Measurements from ENCODE around the gene GOLGA7B. TPM values are rescaled to one million over a fixed set of nuclear protein-coding genes. Genes with fewer than 3 reads are reported as not detected.

The GOLGA7B gene
- total and polyA plus RNA-seq, 2 donors (not counting 3 experiments of a cell fraction or from before 2014, with no cell fraction given) = 0.03 TPM; not detected in 1

GRCh38 chr10:97801422-97801821 lies 48.2 kb upstream of the GOLGA7B start:
- peaks cover 0 to 3% of the 10 kb centered on the region in 2 experiments for H3K27me3 ChIP-seq (ENCODE audit: control insufficient read depth in 2 of 2, insufficient read depth in 2 of 2, low read length in 2 of 2)
- FAIRE-seq (no peak), DNase-seq (ENCODE audit: low read depth, low spot score) (no peak)
- H3K9ac ChIP-seq (replicated peaks; ENCODE audit: extremely low read depth, insufficient read depth, low read length) = no peak overlapping the region
- no peaks in the 10 kb centered on the region for H3K9me1 ChIP-seq (replicated peaks; ENCODE audit: control insufficient read depth, extremely low read depth, insufficient read depth, low read length)
- H3K4me2 ChIP-seq (ENCODE audit: insufficient read depth, low read length) = no peak overlapping the region
- H2AFZ ChIP-seq (ENCODE audit: low read depth, low read length) = no peak overlapping the region
- H4K20me1 ChIP-seq (replicated peaks; ENCODE audit: control insufficient read depth, extremely low read depth, insufficient read depth, low read length) = no peaks in the 10 kb centered on the region
- no peaks in the 10 kb centered on the region for H3K4me1 ChIP-seq (ENCODE audit: control insufficient read depth, extremely low read depth, insufficient read depth, low read length)
- intact Hi-C loops (cut with micrococcal nuclease) (no loop called here), dilution Hi-C loops (cut with MboI; ENCODE audit: extremely low pct_ligation_motif_present, low sequenced_read_pairs) (no loop called here)
- H3K27ac ChIP-seq (ENCODE audit: insufficient read depth, low read depth, low read length) = no peak overlapping the region
- no peak overlapping the region for H3K4me3 ChIP-seq (replicated peaks in 1 of 3; ENCODE audit: insufficient read depth in 1 of 3, low read depth in 1 of 3, low read length in 3 of 3)
- H3K36me3 ChIP-seq (ENCODE audit: control insufficient read depth in 2 of 2, extremely low read depth in 1 of 2, insufficient read depth in 2 of 2, low read length in 2 of 2) = no peaks in the 10 kb centered on the region
- BruUV-seq (replicated peaks) = no TSS peak
- H3K9me3 ChIP-seq (replicated peaks; ENCODE audit: control insufficient read depth, insufficient read depth, low read length) = no peaks in the 10 kb centered on the region
- no peak for TF ChIP-seq POLR2A (IDR thresholded peaks at IDR 0.05; ENCODE audit: low read depth, low read length)
- TF ChIP-seq MYC (IDR thresholded peaks at IDR 0.05; ENCODE audit: low read depth, low read length) = no peak
- no peak for TF ChIP-seq FOS (IDR thresholded peaks at IDR 0.05; ENCODE audit: borderline replicate concordance, insufficient read depth, low read length)
- TF ChIP-seq POLR2AphosphoS5 (IDR thresholded peaks at IDR 0.05; ENCODE audit: insufficient read depth, low read depth, low read length) = no peak
- no peak for TF ChIP-seq JUN (IDR thresholded peaks at IDR 0.05; ENCODE audit: borderline replicate concordance, insufficient read depth, insufficient read length, low read depth)
- TF ChIP-seq CTCF (IDR thresholded peaks at IDR 0.05; ENCODE audit: extremely low read depth in 1 of 2, insufficient read depth in 1 of 2, low read depth in 1 of 2, low read length in 2 of 2) = no peak
- no peak for TF ChIP-seq MAX (IDR thresholded peaks at IDR 0.05; ENCODE audit: insufficient read depth, insufficient read length)
- no peak for TF ChIP-seq GATA2 (IDR thresholded peaks at IDR 0.05; ENCODE audit: insufficient read depth, insufficient read length, low read depth, low read length)
- no peak for TF ChIP-seq EZH2 (IDR thresholded peaks at IDR 0.05; ENCODE audit: borderline replicate concordance, low read depth, low read length, severe bottlenecking)
- ChIA-PET POLR2A (no interaction called here), CTCF (interaction anchor here (1.2 to 2.4 kb wide), 2 partner anchors 10 to 68 kb away, joined by 4 to 10 read pairs; no protein-coding TSS in a partner anchor)
- no peaks in the 10 kb centered on the region for H3K79me2 ChIP-seq (ENCODE audit: control insufficient read depth, insufficient read depth, low read length)
